BLaER1 treated with 17β-estradiol and CSF1 and Interleukin-3, amounts not matched to agents 10 nM and 100 nM (cell line): ENCODE measurements around the gene THAP8.
"Not testable (repeated sequence)": the region's sequence is repeated elsewhere in the genome, so short reads cannot be mapped to it uniquely, and the experiment has no call there.

Experiments
- H3K27ac ChIP-seq, 11 experiments: shearing (Covaris generic); formaldehyde crosslinking; 2 replicates each; pipeline ENCODE4 v1.8.1; 2022
- H3K27me3 ChIP-seq, 11 experiments: shearing (Covaris generic); formaldehyde crosslinking; 2 replicates each; pipeline ENCODE4 v1.8.1; 2022
- H3K36me3 ChIP-seq, 11 experiments: shearing (Covaris generic); formaldehyde crosslinking; 2 replicates each; pipeline ENCODE4 v1.8.1; 2022
- H3K4me1 ChIP-seq, 10 experiments: shearing (Covaris generic); formaldehyde crosslinking; 2 replicates each; pipeline ENCODE4 v1.8.1; 2022
- H3K4me2 ChIP-seq, 11 experiments: shearing (Covaris generic); formaldehyde crosslinking; 2 replicates each; pipeline ENCODE4 v1.8.1; 2022
- H3K4me3 ChIP-seq, 10 experiments: shearing (Covaris generic); formaldehyde crosslinking; 2 replicates each; pipeline ENCODE4 v1.8.1; 2022
- H3K9ac ChIP-seq, 11 experiments: shearing (Covaris generic); formaldehyde crosslinking; 2 replicates each; pipeline ENCODE4 v1.8.1; 2022
- H3K9me3 ChIP-seq, 11 experiments: shearing (Covaris generic); formaldehyde crosslinking; replicated peaks in 1 of 11; 2 replicates each; pipeline ENCODE4 v1.8.1; 2022
- H4K20me1 ChIP-seq, 11 experiments: shearing (Covaris generic); formaldehyde crosslinking; 2 replicates each; pipeline ENCODE4 v1.8.1; 2022
- Cebpa-rat ChIP-seq, 11 experiments: shearing (Covaris generic); IDR thresholded peaks; 2 replicates each; pipeline ENCODE4 v1.8.1; 2022

Gene THAP8

GRCh38 chr19:36041831-36042230 is 12.3 kb downstream of the THAP8 start:
- Histone ChIP-seq H3K9me3 (no peaks in the 10 kb centered on the region), H3K9ac (no peak overlapping the region), H3K36me3 (peaks cover 0 to 36% (median 14%) of the 10 kb centered on the region in 11 experiments; a peak in 10 of 22 replicates), H3K4me1 (peaks cover 2 to 23% (median 15%) of the 10 kb centered on the region in 10 experiments; a peak in 19 of 20 replicates), H3K27me3 (no peaks in the 10 kb centered on the region), H3K4me2 (0 out of 22 replicates have a peak overlapping the region, but pooled peaks of 1 of the 11 experiments have one; percentile 23), H3K27ac (no peak overlapping the region), H3K4me3 (no peak overlapping the region), H4K20me1 (0 out of 22 replicates have a peak, but pooled peaks cover 0 to 5% (median 0%) of the 10 kb centered on the region in 11 experiments)
- no peak for TF ChIP-seq Cebpa-rat (IDR thresholded peaks at IDR 0.05)

- Histone ChIP-seq H3K4me1 (peaks cover 9 to 28% (median 18%) of the 10 kb centered on the region in 10 experiments; a peak in 19 of 20 replicates), H3K36me3 (peaks cover 0 to 34% (median 14%) of the 10 kb centered on the region in 11 experiments; a peak in 10 of 22 replicates)
- TF ChIP-seq Cebpa-rat (IDR thresholded peaks at IDR 0.05): peak in 9 of 11 experiments; percentile 41 to 89 (median 66); a peak in 13 of 22 replicates
- not testable (repeated sequence) for H3K27ac ChIP-seq, H3K27me3 ChIP-seq, H3K9me3 ChIP-seq, H4K20me1 ChIP-seq, H3K9ac ChIP-seq, H3K4me3 ChIP-seq, H3K4me2 ChIP-seq
Observed at GRCh38 chr19:36041092-36041491, 13.0 kb downstream of the THAP8 start.

- H3K4me2 ChIP-seq: no peak overlapping the region
- peaks cover 9 to 28% (median 18%) of the 10 kb centered on the region in 10 experiments; a peak in 19 of 20 replicates for H3K4me1 ChIP-seq
- no peaks in the 10 kb centered on the region for H3K9me3 ChIP-seq
- peaks cover 0 to 28% (median 12%) of the 10 kb centered on the region in 11 experiments; a peak in 10 of 22 replicates for H3K36me3 ChIP-seq
- H3K9ac ChIP-seq: no peak overlapping the region
- H3K4me3 ChIP-seq: no peak overlapping the region
- 0 out of 22 replicates have a peak, but pooled peaks cover 0 to 5% (median 0%) of the 10 kb centered on the region in 11 experiments for H4K20me1 ChIP-seq
- H3K27ac ChIP-seq: no peak overlapping the region
- TF ChIP-seq Cebpa-rat (IDR thresholded peaks at IDR 0.05): no peak
- no peaks in the 10 kb centered on the region for H3K27me3 ChIP-seq
Observed at GRCh38 chr19:36040495-36040894, 13.6 kb downstream of the THAP8 start.

- Histone ChIP-seq H3K9me3 (no peaks in the 10 kb centered on the region), H3K27ac (no peak within 1 kb of the TSS), H3K9ac (peak within 1 kb of the TSS in 10 of 11 experiments; percentile 28 to 68 (median 47); a peak in 14 of 22 replicates), H3K27me3 (no peaks in the 10 kb centered on the region), H3K4me3 (peak within 1 kb of the TSS; percentile 31 to 66 (median 56)), H3K4me2 (peak within 1 kb of the TSS; percentile 41 to 68 (median 61)), H3K36me3 (peaks cover 0 to 12% (median 5%) of the 10 kb centered on the region in 11 experiments; a peak in 8 of 22 replicates), H4K20me1 (no peaks in the 10 kb centered on the region), H3K4me1 (peaks cover 9 to 28% (median 15%) of the 10 kb centered on the region in 10 experiments; a peak in 19 of 20 replicates)
- no peak for TF ChIP-seq Cebpa-rat (IDR thresholded peaks at IDR 0.05)
Observed at GRCh38 chr19:36032251-36033104, 21.6 kb downstream of the THAP8 start, which contains the start of gene CLIP3. TSS of gene CLIP3 (minus strand) at chr19:36032873. CDS start at chr19:36032357, 516 bp downstream.

GRCh38 chr19:36031308-36031707 is 22.8 kb downstream of the THAP8 start:
- peaks cover 0 to 24% (median 8%) of the 10 kb centered on the region in 11 experiments; a peak in 11 of 22 replicates for H3K36me3 ChIP-seq
- no peak overlapping the region for H3K4me2 ChIP-seq
- H3K27me3 ChIP-seq: no peaks in the 10 kb centered on the region
- no peak overlapping the region for H3K4me3 ChIP-seq
- H3K9me3 ChIP-seq: no peaks in the 10 kb centered on the region
- H4K20me1 ChIP-seq: no peaks in the 10 kb centered on the region
- no peak overlapping the region for H3K27ac ChIP-seq
- H3K4me1 ChIP-seq: peaks cover 0 to 16% (median 6%) of the 10 kb centered on the region in 10 experiments; a peak in 12 of 20 replicates
- TF ChIP-seq Cebpa-rat (IDR thresholded peaks at IDR 0.05): no peak
- no peak overlapping the region; a peak in 1 of 22 replicates for H3K9ac ChIP-seq

GRCh38 chr19:36030264-36031148 is 23.6 kb downstream of the THAP8 start:
- Histone ChIP-seq H3K27ac (no peak overlapping the region), H4K20me1 (no peaks in the 10 kb centered on the region; a peak in 2 of 22 replicates), H3K36me3 (peaks cover 0 to 25% (median 8%) of the 10 kb centered on the region in 11 experiments; a peak in 11 of 22 replicates), H3K9me3 (no peaks in the 10 kb centered on the region), H3K4me1 (peaks cover 0 to 12% (median 5%) of the 10 kb centered on the region in 10 experiments; a peak in 9 of 20 replicates), H3K4me3 (no peak overlapping the region), H3K9ac (no peak overlapping the region), H3K27me3 (no peaks in the 10 kb centered on the region), H3K4me2 (no peak overlapping the region)
- no peak for TF ChIP-seq Cebpa-rat (IDR thresholded peaks at IDR 0.05)

GRCh38 chr19:36028313-36029041 is 25.6 kb downstream of the THAP8 start:
- Histone ChIP-seq H4K20me1 (no peaks in the 10 kb centered on the region; a peak in 2 of 22 replicates), H3K27me3 (no peaks in the 10 kb centered on the region), H3K9me3 (no peaks in the 10 kb centered on the region), H3K4me1 (peaks cover 0 to 12% (median 5%) of the 10 kb centered on the region in 10 experiments; a peak in 9 of 20 replicates), H3K9ac (no peak overlapping the region), H3K36me3 (peaks cover 0 to 24% (median 11%) of the 10 kb centered on the region in 11 experiments; a peak in 14 of 22 replicates), H3K27ac (no peak overlapping the region), H3K4me2 (no peak overlapping the region), H3K4me3 (no peak overlapping the region)
- no peak for TF ChIP-seq Cebpa-rat (IDR thresholded peaks at IDR 0.05)

- H3K27ac ChIP-seq: no peak overlapping the region
- peaks cover 0 to 30% (median 17%) of the 10 kb centered on the region in 11 experiments; a peak in 15 of 22 replicates for H3K36me3 ChIP-seq
- H3K4me2 ChIP-seq: no peak overlapping the region
- no peaks in the 10 kb centered on the region for H3K27me3 ChIP-seq
- no peaks in the 10 kb centered on the region; a peak in 2 of 22 replicates for H4K20me1 ChIP-seq
- no peak for TF ChIP-seq Cebpa-rat (IDR thresholded peaks at IDR 0.05)
- no peaks in the 10 kb centered on the region for H3K9me3 ChIP-seq
- H3K9ac ChIP-seq: no peak overlapping the region
- no peak overlapping the region for H3K4me3 ChIP-seq
- H3K4me1 ChIP-seq: peaks cover 0 to 7% (median 1%) of the 10 kb centered on the region in 10 experiments; a peak in 6 of 20 replicates
Observed at GRCh38 chr19:36027696-36028095, 26.4 kb downstream of the THAP8 start.
